Measurements from ENCODE around the gene IFT74.

Gene IFT74

GRCh38 chr9:27005491-27005890 is 49.3 kb downstream of the IFT74 start, which contains the start of gene LRRC19:
LRRC19 (minus strand) TSS chr9:27005672; CDS start chr9:26999694, 5,978 bp downstream.
- no peak within 1 kb of the TSS for H3K9ac ChIP-seq
- no peaks in the 10 kb centered on the region for H3K36me3 ChIP-seq
- H3K27ac ChIP-seq = no peak within 1 kb of the TSS
- no peaks in the 10 kb centered on the region for H3K4me1 ChIP-seq
- no peaks in the 10 kb centered on the region for H4K20me1 ChIP-seq
- H3K4me3 ChIP-seq = no peak within 1 kb of the TSS
- peaks cover 0 to 7% (median 0%) of the 10 kb centered on the region in 11 experiments; a peak in 1 of 22 replicates for H3K9me3 ChIP-seq (replicated peaks in 1 of 11)
- H3K4me2 ChIP-seq = no peak within 1 kb of the TSS
- H3K27me3 ChIP-seq = no peaks in the 10 kb centered on the region
- no peak for TF ChIP-seq Cebpa-rat (IDR thresholded peaks at IDR 0.05)

- no peaks in the 10 kb centered on the region for H4K20me1 ChIP-seq
- TF ChIP-seq Cebpa-rat (IDR thresholded peaks at IDR 0.05) = no peak
- H3K27me3 ChIP-seq = no peaks in the 10 kb centered on the region
- H3K4me2 ChIP-seq = no peak overlapping the region
- no peak overlapping the region for H3K9ac ChIP-seq
- H3K9me3 ChIP-seq (replicated peaks in 1 of 11) = peaks cover 0 to 4% (median 0%) of the 10 kb centered on the region in 11 experiments; a peak in 4 of 22 replicates
- H3K4me1 ChIP-seq = no peaks in the 10 kb centered on the region
- no peak overlapping the region; a peak in 1 of 22 replicates for H3K27ac ChIP-seq
- H3K4me3 ChIP-seq = no peak overlapping the region
- H3K36me3 ChIP-seq = peaks cover 0 to 7% (median 0%) of the 10 kb centered on the region in 11 experiments; a peak in 1 of 22 replicates
Observed at GRCh38 chr9:27019589-27019988, 63.4 kb downstream of the IFT74 start.

GRCh38 chr9:27022920-27023319 is 66.7 kb downstream of the IFT74 start:
- no peaks in the 10 kb centered on the region for H3K27me3 ChIP-seq
- H3K4me1 ChIP-seq = no peaks in the 10 kb centered on the region
- H3K36me3 ChIP-seq = peaks cover 0 to 7% (median 0%) of the 10 kb centered on the region in 11 experiments; a peak in 1 of 22 replicates
- H4K20me1 ChIP-seq = no peaks in the 10 kb centered on the region
- H3K27ac ChIP-seq = no peak overlapping the region
- H3K4me2 ChIP-seq = no peak overlapping the region
- no peak overlapping the region for H3K4me3 ChIP-seq
- H3K9ac ChIP-seq = no peak overlapping the region
- H3K9me3 ChIP-seq (replicated peaks in 1 of 11) = peaks cover 0 to 4% (median 0%) of the 10 kb centered on the region in 11 experiments; a peak in 5 of 22 replicates
- TF ChIP-seq Cebpa-rat (IDR thresholded peaks at IDR 0.05) = no peak

- H3K27ac ChIP-seq = peak overlapping the region in 3 of 11 experiments; percentile 40 to 74 (median 56); a peak in 4 of 22 replicates
- H3K9ac ChIP-seq = no peak overlapping the region
- no peak for TF ChIP-seq Cebpa-rat (IDR thresholded peaks at IDR 0.05)
- no peaks in the 10 kb centered on the region for H4K20me1 ChIP-seq
- H3K4me1 ChIP-seq = peaks cover 0 to 9% (median 0%) of the 10 kb centered on the region in 10 experiments; a peak in 6 of 20 replicates
- no peak overlapping the region for H3K4me3 ChIP-seq
- H3K9me3 ChIP-seq (replicated peaks in 1 of 11) = peaks cover 0 to 4% (median 0%) of the 10 kb centered on the region in 11 experiments; a peak in 5 of 22 replicates
- no peaks in the 10 kb centered on the region for H3K27me3 ChIP-seq
- H3K36me3 ChIP-seq = peaks cover 0 to 3% (median 0%) of the 10 kb centered on the region in 11 experiments; a peak in 1 of 22 replicates
- peak overlapping the region in 3 of 11 experiments; percentile 35 to 55 (median 50); a peak in 5 of 22 replicates for H3K4me2 ChIP-seq
Observed at GRCh38 chr9:27029186-27029585, 73.0 kb downstream of the IFT74 start.

GRCh38 chr9:27033815-27034403 is 77.7 kb downstream of the IFT74 start:
- H3K4me1 ChIP-seq = peaks cover 0 to 9% (median 0%) of the 10 kb centered on the region in 10 experiments; a peak in 6 of 20 replicates
- H3K9me3 ChIP-seq (replicated peaks in 1 of 11) = no peaks in the 10 kb centered on the region; a peak in 1 of 22 replicates
- H4K20me1 ChIP-seq = no peaks in the 10 kb centered on the region
- no peak overlapping the region for H3K4me2 ChIP-seq
- no peak overlapping the region for H3K4me3 ChIP-seq
- H3K9ac ChIP-seq = no peak overlapping the region
- no peak for TF ChIP-seq Cebpa-rat (IDR thresholded peaks at IDR 0.05)
- H3K36me3 ChIP-seq = no peaks in the 10 kb centered on the region
- H3K27ac ChIP-seq = no peak overlapping the region
- no peaks in the 10 kb centered on the region for H3K27me3 ChIP-seq

GRCh38 chr9:27037499-27037898 is 81.3 kb downstream of the IFT74 start:
- no peak overlapping the region for H3K4me3 ChIP-seq
- no peaks in the 10 kb centered on the region for H3K9me3 ChIP-seq (replicated peaks in 1 of 11)
- no peak for TF ChIP-seq Cebpa-rat (IDR thresholded peaks at IDR 0.05)
- no peaks in the 10 kb centered on the region for H3K27me3 ChIP-seq
- H3K4me2 ChIP-seq = no peak overlapping the region
- no peak overlapping the region for H3K9ac ChIP-seq
- H3K4me1 ChIP-seq = no peaks in the 10 kb centered on the region
- no peak overlapping the region for H3K27ac ChIP-seq
- H4K20me1 ChIP-seq = no peaks in the 10 kb centered on the region
- H3K36me3 ChIP-seq = no peaks in the 10 kb centered on the region

- H3K4me2 ChIP-seq = no peak overlapping the region
- H3K27ac ChIP-seq = no peak overlapping the region
- no peak for TF ChIP-seq Cebpa-rat (IDR thresholded peaks at IDR 0.05)
- no peaks in the 10 kb centered on the region for H4K20me1 ChIP-seq
- no peaks in the 10 kb centered on the region for H3K27me3 ChIP-seq
- H3K9ac ChIP-seq = no peak overlapping the region
- no peaks in the 10 kb centered on the region for H3K9me3 ChIP-seq (replicated peaks in 1 of 11)
- peaks cover 0 to 2% (median 0%) of the 10 kb centered on the region in 10 experiments; a peak in 4 of 20 replicates for H3K4me1 ChIP-seq
- H3K4me3 ChIP-seq = no peak overlapping the region
- no peaks in the 10 kb centered on the region for H3K36me3 ChIP-seq
Observed at GRCh38 chr9:27041746-27042145, 85.5 kb downstream of the IFT74 start.

GRCh38 chr9:27042476-27042875 is 86.3 kb downstream of the IFT74 start:
- H4K20me1 ChIP-seq = no peaks in the 10 kb centered on the region
- H3K9ac ChIP-seq = no peak overlapping the region
- H3K9me3 ChIP-seq (replicated peaks in 1 of 11) = no peaks in the 10 kb centered on the region
- H3K27me3 ChIP-seq = no peaks in the 10 kb centered on the region
- no peak overlapping the region for H3K4me2 ChIP-seq
- no peaks in the 10 kb centered on the region for H3K36me3 ChIP-seq
- H3K4me3 ChIP-seq = no peak overlapping the region
- no peak for TF ChIP-seq Cebpa-rat (IDR thresholded peaks at IDR 0.05)
- H3K27ac ChIP-seq = no peak overlapping the region
- H3K4me1 ChIP-seq = peaks cover 0 to 9% (median 0%) of the 10 kb centered on the region in 10 experiments; a peak in 4 of 20 replicates

GRCh38 chr9:27043176-27043575 is 87.0 kb downstream of the IFT74 start:
- H4K20me1 ChIP-seq = no peaks in the 10 kb centered on the region
- TF ChIP-seq Cebpa-rat (IDR thresholded peaks at IDR 0.05) = no peak
- H3K4me3 ChIP-seq = no peak overlapping the region
- no peaks in the 10 kb centered on the region for H3K27me3 ChIP-seq
- H3K4me1 ChIP-seq = peaks cover 0 to 10% (median 0%) of the 10 kb centered on the region in 10 experiments; a peak in 4 of 20 replicates
- no peaks in the 10 kb centered on the region for H3K9me3 ChIP-seq (replicated peaks in 1 of 11)
- H3K27ac ChIP-seq = no peak overlapping the region
- H3K4me2 ChIP-seq = no peak overlapping the region
- no peak overlapping the region for H3K9ac ChIP-seq
- no peaks in the 10 kb centered on the region for H3K36me3 ChIP-seq

- no peak for TF ChIP-seq Cebpa-rat (IDR thresholded peaks at IDR 0.05)
- H3K4me3 ChIP-seq = no peak overlapping the region
- no peaks in the 10 kb centered on the region for H3K27me3 ChIP-seq
- H4K20me1 ChIP-seq = no peaks in the 10 kb centered on the region
- H3K36me3 ChIP-seq = no peaks in the 10 kb centered on the region
- no peaks in the 10 kb centered on the region for H3K9me3 ChIP-seq (replicated peaks in 1 of 11)
- H3K4me1 ChIP-seq = peaks cover 0 to 10% (median 0%) of the 10 kb centered on the region in 10 experiments; a peak in 4 of 20 replicates
- peak overlapping the region in 2 of 11 experiments; percentile 53 to 64; a peak in 4 of 22 replicates for H3K4me2 ChIP-seq
- H3K9ac ChIP-seq = no peak overlapping the region
- H3K27ac ChIP-seq = no peak overlapping the region
Observed at GRCh38 chr9:27047136-27047535, 90.9 kb downstream of the IFT74 start.

All from BLaER1 treated with 17β-estradiol and CSF1 and Interleukin-3, amounts not matched to agents 10 nM and 100 nM (cell line).